Left hindlimb (tissue), 1 donor: ENCODE measurements around the gene PDGFD.

Experiments
- DNase-seq: peaks from one replicate; pipeline ENCODE4 v3.0.0-alpha.2; 2018

PDGFD gene

DNA sequence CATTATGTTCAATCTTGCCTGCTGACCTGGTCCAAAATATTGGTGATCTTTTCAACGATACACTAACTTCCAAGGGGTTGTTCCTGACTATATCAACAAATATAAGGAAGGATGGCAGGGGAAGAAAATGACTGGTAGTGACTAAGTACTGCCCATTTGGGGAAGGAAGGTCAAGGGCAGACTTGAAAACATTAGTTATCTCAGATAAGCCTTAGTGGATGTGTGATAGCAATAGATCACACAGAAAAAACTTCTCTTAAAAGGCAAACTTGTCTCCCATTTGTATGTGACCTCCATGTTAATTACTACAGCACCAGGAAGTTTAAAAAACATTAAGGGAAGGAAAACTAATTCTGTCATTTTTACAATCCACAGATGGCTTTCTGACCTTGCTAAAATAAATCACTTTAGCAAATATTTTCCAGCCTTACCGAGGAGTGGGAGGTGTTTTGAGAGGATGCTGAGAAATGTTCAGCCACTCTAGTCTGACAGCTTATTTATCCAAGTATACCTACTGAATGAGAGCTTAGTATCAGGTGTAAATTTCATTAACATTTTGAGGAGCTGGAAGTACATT lies 215.7 kb downstream of the PDGFD start:
- no peak for DNase-seq

DNA sequence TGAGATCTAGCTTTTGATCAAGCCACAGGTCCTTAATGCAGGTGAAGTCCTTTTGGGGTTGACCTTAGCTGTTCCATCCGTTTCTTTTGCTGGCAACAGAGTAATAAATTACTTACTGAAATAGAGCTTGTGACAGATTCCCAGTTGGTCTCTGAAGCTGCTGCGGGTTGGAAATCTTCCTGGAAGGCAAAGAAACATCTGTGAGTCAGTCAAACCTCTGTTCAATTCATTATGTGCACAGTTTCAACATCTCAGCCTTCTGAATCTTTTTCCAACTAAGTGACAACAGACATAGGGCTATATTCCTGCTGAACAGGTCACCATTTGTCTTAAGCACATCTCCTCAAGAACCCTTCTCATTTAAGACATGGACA lies 216.4 kb downstream of the PDGFD start:
- DNase-seq, result no peak

DNA sequence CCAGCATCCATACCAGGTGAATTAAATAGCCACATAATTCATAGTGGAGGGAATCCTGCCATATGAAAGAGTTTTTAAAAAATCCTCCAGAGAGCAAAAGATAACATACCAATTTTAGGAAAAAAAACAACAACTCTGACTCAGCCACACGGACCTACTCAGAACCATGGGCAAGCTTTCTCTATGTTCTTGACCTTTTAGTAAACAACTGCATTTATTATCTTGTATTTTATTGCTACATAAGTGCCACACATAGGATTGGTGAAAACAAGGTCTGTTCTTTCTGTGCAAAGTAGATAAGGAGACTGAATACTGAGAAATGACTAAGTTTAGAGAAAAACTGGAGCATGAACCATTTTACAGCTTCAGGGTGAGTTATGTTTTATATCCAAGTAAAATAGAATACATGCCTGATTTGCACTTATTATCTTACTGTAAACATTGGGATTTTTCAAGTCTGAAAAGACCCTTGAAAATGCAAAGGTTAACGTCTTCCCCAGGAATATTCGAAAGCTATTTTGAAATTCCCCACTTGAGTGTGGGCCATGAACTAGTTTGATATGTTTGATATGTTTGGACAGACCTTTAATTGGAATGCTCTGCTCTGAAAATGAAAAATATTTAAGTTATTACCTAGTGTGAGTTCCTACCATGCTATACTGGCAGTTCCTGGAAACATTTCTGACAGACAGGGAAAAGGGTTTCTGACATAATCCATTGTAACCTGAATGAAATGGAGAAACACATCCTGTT lies 217.0 kb downstream of the PDGFD start:
- no peak for DNase-seq

DNA sequence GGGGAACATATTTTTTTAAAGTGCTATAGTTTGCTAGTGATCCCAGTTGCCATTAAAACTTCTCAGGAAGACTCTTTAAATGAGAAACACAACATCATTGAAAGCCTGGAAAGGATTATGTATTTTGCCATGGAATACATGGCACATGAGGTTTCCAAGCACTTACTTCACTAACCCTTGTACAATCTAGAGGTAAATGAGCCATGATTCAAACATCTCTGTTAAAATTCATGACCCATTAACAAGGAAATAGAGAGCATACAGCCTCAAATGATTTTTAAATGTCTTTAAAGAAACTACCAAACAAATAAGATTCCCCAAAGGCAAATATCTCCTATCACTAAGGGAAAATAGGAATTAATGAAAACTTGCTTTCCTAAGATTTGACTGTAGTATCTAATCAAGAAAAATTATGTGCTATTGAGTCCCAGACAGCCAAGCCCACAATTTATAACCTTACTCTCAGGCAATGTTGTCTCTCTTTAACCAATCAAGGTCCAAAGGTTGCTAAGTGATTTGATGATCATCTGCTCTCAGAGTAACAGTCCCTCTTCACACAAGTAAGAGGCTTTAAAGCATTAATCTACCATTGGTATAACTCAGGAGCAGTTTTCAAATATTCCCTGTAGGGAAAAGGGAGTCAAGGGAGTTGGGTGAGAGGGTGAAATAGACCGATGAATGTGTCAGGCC lies 219.6 kb downstream of the PDGFD start:
- DNase-seq, result no peak

DNA sequence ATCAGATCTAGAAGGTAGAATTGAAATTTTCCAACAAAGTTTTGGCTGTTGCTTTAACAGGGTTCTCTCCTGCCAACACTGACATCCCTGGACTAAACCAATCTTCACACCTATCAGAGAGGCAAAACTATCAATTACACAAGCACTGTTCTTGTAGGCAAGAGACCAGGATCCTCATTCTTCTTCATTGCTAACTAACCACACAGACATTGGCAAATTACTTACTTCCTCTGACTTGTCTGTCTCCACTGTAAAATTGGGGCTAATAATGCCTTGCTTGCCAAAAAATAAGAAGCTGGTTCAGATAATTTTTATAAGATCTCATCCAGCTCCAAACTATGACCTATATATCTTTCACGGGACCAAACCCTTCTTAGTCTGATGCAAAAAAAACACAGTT lies 221.3 kb downstream of the PDGFD start:
- DNase-seq, result no peak

DNA sequence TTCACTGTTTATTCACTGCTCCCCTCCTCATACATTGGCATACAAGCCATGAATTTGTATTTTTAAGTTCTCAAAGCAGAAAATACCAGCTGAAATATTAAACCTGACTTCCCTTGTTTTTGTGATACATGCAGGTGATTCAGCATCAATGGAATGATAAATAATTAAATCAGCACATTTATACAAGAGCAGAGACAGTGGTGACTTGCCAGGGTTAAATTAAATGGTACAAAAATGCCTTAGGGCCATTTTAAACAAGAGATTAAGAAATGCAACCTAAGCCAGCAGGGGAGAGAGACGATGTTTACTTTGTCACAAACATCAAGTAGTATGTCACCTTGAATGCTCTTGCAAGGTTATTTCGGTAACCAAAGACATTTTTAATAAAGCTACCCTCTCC lies 223.4 kb downstream of the PDGFD start:
- no peak for DNase-seq

DNA sequence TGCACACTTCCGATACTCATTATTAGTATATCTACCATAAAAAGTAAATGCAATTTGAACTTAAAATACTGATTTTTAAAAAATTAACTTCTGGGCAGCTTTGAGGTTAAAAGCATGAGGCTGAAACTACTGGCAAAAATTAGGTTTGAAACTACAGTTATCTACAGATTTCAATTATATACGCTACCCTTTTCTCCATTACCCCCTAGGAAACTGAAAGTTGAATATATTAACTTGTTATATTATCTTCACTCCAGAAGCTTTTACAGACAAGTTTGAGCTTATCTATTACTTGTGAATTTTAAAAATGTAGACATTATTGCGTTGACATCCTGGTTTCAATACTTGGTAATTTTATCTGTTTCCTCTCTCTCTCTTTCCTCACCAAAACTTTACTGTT lies 224.3 kb downstream of the PDGFD start:
- DNase-seq, result no peak

DNA sequence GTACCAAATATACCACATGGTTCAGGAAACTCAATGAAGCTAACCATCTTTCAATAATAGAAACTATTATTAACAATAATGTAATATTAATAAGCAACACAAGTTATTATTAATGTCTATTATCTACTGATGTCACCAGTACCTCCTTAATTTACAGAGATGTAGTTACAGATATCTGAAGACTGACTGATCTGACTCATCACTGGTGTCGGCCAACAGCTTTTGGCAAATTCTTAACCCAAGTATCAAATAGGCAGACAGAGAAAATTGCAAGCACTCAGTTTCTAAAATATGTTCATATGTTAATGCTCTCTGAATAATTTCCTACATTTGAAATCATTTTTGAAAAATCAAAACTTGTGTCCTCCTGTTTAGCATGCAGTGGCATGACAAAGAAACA lies 227.9 kb downstream of the PDGFD start:
- no peak for DNase-seq

DNA sequence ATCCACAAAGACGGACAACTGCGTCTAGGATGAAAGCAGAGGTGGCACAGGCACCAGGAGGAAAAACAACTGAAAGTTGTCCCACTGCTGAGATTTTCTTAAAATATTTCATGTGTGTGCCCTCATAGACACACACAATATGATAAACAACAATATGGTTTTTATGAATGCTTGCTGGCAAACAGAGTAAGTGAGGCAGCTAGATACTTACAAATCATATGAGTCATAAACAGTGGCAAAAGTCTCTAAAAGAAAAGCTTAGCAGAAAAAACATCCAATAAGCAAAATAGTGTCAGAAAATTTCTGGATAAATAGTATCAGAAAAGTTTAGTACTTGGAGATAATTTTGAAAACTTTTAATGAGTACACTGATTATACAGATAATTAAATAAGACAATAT lies 228.7 kb downstream of the PDGFD start:
- DNase-seq, result no peak

DNA sequence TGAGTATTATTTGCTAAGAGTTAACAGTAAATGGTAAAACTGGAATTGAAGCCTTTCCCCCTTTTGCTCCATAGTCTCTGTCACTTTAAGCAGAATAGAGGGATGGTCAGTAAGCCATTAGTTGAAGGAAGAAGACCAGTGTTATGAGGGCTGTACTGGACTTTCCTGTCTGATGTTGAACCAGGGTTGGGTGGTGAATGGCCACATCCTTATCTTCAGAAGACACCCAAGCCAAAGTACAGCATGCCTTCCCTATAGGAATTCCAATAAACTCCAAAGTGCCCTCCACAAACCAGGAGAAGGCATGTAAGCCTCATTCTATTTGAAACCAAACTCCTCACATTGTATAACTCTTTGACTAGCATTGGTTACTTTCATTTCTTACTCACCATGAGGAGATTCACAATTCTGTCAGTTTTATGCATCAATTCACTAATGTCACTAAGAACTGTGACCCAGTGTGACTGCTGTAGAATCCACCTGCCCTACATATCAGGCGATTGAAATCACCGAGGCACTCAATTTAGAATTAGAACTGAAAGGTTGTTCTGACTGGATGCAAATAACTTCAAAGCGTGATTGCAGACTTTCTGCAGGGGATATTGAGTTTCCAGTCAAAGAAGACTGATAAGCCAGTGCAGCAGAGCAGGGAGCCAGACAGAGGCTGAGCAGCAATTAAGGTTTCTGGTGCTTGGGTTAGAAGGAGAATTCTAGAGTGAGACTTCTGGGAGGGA lies 234.6 kb downstream of the PDGFD start:
- no peak for DNase-seq

DNA sequence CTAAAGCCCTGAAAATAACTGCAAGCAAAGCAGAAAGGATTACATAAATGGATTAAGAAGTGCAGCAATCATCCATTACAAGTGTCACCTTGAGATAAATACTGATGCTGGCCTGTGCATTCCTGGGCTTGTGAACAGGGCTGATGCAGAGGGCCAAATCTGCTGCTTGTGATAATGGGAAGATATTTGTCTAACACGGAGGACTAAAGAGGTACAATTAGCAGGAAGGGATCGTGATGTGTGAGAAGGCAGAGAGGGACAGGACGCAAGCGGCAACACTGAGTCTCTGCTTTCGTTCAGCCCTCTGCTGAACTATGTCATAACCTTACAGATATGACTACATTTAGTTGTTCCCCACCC lies 235.2 kb downstream of the PDGFD start:
- DNase-seq, result no peak

DNA sequence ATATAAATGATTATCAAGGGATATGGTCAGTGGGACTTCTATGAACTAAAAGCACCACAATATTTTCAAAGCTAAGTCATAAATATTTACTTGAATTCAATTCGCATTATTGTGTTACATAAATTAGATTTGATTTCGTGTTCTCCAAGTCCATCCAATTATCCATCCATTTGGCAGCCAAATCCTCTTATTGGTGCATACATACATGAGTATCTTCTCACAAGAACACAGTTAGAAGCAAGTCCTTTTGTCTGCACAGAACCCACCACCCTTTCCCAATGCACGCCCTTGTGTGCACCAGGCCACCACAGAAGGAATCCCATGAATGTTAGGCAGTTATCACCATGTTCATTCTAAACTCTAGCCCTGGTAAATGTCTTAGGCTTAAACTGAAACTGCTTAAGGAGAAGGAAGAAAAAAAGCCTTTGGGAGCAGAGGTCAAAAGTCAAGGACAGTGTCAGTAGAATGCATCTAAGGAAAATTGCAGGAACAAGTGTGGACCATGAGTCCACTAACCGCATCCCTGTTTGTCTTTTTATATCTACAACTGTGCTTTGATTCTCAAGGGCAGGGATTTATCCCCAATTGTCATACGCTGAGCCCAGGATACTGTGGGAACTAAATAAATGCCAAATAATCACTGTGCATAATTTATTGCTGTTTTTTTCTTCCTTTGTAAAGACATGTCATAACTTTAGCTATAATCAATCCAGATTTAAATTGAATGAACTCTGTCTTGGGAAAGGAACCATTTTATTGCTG lies 235.7 kb downstream of the PDGFD start:
- no peak for DNase-seq

DNA sequence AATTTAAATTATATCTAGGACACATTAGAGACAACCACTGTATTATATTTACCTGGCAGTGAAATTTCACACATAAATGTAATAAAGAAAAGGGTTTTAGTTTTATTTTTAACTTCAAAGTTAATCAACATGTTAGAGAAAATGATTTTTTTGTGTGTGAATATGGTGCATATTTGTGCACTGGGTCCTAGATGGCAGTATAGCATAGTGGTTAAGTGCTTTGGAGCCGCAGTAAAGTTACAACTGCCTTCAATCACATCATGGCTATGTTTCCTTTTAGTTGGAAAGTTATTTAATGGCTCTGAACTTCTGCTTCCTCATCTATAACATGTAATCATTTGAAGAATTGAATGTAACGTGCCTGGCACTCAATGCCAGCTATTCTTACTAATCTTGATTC lies 236.4 kb downstream of the PDGFD start:
- no peak for DNase-seq

DNA sequence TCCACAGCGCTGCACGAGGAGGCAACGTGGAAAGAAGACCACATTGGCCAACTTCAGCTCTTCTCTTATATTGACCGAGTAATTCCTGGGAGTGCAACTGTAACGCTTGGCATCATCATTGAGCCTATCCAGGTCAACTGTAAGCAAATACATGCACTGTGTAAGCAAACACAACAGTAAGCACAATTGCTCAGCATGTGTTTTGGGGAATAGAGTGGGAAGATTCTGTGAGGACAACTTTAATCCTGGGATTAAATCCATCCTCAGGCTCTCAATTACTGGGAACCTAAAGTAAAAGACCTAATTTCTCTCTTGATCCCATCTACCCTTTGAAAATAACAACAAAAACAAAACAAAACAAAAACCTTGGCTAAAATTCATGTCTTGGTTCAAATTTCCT lies 237.0 kb downstream of the PDGFD start:
- DNase-seq, result no peak

DNA sequence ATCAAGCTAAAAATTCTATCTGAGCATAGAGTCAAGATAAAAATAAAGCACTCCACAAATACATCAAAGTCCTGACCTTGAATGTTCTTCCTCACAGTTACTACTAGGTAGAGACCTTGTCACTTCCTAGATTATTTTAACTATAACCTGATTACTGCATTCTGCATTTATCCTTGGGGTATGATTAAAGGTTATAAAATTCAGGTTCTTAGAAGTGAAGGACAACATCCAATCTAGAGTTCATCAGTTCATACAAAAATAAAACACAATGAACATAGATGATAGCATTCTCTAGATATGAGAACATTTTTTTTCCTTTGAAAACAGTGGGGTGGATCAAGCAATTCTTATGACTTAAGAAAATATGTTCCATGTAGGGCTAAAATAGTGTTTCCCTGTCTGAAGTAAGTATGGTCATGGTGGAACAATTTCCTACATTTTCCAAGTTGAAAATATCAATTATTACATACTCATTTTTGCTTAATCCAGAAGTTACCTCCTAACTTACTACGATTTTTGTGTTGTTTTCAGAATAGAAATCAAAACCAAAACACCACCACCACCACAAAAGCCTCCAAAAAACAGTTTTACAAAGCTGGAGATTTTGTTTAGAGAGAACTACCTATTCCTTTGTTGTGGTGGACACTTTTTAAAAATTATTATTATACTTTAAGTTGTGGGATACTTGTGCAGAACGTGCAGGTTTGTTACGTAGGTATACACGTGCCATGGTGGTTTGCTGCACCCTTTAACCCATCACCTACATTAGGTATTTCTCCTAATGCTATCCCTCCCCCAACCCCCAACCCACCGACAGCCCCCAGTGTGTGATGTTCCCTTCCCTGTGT lies 239.6 kb downstream of the PDGFD start:
- DNase-seq, result no peak

DNA sequence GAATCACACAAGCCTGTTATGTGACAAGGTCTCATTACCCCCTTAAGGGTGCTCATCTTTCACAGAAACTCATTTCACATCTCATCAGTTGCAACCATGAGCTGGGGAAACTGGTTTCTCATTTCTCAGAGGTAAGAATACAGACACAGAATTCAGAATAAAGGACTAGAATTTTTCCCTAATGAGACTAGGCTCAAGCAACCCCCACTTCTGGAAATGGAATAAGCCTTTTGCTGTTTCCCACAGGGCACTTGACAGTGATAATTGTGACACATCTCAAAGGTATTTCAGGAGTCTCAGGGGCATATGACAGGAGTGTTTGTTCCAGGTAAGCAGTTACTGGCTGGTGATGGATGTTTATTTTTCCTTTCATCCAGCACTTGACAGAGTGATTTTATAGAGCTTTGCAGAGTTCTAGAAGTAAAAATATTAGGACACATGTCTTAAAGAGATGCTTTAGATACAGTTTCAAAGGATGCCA lies 240.5 kb downstream of the PDGFD start:
- DNase-seq, result no peak

DNA sequence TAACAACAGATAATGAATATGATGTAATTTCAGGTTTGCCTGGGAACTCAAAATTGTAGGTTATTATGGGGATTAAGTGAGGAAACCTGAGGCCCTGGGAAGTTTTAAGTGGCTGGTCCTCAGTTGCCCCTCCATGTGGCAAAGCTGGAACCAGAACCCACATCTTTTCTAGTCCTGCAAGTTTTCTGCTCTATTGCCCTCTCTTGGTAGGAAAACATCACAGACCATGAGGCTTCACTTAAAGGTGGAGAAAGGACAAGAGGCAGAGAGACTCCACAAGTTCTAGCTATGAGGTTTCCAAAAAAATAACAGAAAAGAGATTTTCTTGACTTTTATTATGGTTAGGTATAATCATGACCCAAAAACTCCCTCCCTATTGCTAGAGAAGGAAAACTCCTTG lies 243.0 kb downstream of the PDGFD start:
- DNase-seq, result no peak

DNA sequence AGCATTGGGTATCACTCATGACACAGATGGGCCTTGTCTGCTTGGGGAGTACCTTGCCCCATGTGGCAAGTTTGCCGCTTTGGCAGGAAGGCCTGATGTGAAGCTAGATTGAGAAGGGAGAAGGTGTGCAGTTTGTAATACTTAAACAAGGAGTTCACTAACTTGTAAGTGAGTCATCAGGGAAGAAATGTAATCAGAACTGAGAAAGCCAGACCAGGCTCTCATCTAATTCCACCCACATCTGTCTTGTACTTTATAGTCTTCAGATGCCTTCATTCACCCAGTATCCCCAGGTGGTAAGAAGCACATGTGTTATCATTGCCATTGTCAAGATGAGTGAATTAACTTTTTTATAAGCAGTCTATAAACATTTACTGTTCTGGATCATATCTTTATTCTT lies 243.5 kb downstream of the PDGFD start:
- DNase-seq, result no peak

DNA sequence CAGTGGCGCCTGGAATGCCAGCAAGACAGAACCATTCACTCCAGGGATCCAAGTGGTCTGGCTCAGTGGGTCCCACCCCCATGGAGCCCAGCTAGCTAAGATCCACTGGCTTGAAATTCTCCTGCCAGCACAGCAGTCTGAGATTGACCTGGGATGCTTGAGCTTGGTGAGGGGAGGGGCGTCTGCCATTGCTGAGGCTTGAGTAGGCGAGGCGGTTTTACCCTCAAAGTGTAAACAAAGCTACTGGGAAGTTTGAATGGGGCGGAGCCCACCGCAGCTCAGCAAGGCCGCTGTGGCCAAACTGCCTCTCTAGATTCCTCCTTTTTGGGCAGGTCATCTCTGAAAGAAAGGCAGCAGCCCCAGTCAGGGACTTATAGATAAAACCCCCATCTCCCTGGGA lies 253.2 kb downstream of the PDGFD start:
- DNase-seq, result no peak

DNA sequence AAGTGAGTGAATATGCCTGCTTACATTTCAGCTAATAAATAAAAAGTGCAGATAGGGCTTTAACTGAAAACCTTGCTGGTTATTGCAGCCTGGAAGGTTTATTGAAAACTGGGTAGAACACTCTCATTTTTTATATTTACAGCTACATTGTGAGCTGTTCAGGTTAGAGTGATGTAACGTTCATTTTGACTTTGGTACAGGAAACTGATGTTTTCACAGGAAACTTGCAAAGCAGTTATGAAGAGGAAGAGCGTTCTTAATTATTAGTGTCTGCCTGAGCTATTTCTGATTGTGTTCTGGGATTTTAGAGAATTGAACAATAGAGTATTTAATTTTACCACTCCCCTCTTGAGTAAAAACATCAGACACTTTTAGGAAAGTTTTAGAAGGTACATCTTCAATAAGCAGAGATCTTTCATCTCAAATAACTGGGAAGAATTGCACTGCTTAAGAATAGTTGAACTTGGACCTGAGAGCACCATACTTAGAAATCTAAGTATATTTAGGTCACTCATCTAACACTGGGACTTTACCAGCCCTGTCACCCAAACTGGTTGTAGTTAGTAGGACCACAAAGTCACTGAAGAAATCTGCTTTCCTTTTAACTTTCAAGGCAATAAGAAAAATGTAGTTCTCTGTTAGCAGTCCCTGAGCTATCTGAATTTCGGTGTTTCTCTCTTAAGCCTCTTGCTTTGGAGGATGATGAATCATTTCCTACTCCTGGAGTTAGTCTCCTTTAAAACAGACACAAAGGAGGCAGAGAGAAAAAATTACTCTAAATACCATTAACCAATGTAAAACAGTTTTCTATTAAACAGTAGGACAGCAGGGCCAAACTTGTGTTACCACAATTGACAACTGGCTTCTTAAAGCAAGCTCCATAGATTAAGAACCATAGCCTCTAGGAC lies 256.1 kb downstream of the PDGFD start:
- DNase-seq, result no peak

DNA sequence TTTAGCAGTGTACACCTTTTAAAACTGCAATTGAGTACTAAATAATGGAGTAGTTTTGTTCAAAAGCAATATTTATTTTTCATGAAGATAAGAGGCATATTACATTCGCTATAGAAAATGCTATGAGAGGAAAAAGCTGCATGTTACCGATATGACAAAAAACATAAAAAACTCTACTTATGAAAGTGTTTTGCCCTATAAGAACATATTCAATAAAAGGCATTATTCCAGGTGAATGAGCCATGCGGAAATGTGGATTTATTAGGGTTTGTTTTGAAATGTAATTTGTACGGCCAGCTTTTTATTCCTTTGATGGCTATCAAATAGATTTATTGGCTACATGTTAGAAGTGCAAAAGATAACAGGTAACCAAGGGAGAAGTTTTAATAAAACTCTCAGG lies 256.8 kb downstream of the PDGFD start:
- DNase-seq, result no peak
